ENCODE results near the gene USH2A. TPM values are rescaled to one million over a fixed set of nuclear protein-coding genes. Genes with fewer than 3 reads are reported as not detected.

USH2A gene
- total RNA-seq, 1 donor from 2014 or later: not detected

DNA sequence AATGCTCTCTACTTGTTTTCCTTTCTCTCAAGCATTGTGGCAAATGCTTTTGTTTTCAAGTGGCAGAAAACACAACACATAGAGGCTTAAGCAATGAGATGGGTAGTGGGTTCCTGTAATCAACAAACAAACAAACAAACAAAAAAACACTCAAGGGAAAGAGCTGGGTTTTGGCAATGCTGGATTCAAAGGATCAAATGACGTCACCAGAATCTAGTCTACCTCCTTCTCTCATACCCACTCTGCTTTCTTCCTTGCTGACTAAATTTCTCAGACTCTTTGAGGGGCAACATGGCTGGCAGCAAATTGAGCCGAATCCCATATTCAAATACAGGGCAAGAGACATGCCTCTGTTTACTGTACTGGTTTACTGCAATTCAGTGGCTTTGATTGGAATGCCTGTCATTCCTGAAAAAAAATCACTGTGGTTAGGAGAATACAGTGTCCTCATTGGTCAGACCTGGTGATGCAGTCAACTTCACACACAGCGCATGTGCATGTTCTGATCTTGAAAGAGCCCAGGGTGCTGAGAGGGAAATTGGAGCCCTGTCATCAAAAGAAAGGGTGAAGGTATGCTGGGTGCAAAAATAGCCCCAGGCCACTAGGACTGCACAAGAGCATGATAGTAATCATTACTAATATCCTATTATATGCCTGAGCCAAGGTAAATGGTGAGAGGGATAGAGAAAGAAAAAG lies 500.0 kb downstream of the USH2A start:
- H3K4me1 ChIP-seq: no peaks in the 10 kb centered on the region
- H3K27ac ChIP-seq: no peak overlapping the region
- no peak overlapping the region for H3K4me3 ChIP-seq
- H3K36me3 ChIP-seq: no peaks in the 10 kb centered on the region
- intact Hi-C loops (cut with DNase I): no loop called here
- TF ChIP-seq, protein P1, sequence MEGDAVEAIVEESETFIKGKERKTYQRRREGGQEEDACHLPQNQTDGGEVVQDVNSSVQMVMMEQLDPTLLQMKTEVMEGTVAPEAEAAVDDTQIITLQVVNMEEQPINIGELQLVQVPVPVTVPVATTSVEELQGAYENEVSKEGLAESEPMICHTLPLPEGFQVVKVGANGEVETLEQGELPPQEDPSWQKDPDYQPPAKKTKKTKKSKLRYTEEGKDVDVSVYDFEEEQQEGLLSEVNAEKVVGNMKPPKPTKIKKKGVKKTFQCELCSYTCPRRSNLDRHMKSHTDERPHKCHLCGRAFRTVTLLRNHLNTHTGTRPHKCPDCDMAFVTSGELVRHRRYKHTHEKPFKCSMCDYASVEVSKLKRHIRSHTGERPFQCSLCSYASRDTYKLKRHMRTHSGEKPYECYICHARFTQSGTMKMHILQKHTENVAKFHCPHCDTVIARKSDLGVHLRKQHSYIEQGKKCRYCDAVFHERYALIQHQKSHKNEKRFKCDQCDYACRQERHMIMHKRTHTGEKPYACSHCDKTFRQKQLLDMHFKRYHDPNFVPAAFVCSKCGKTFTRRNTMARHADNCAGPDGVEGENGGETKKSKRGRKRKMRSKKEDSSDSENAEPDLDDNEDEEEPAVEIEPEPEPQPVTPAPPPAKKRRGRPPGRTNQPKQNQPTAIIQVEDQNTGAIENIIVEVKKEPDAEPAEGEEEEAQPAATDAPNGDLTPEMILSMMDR (IDR thresholded peaks at IDR 0.05): no peak
- no peaks in the 10 kb centered on the region for H3K27me3 ChIP-seq
- no peaks in the 10 kb centered on the region for H3K9me3 ChIP-seq
- DNase-seq (ENCODE audit: low spot score in 2 of 2): no peak

GRCh38 chr1:215911406-215911968 lies 511.8 kb downstream of the USH2A start:
- TF ChIP-seq, protein P1 (IDR thresholded peaks at IDR 0.05): no peak
- DNase-seq (ENCODE audit: low spot score in 2 of 2): no peak
- no peaks in the 10 kb centered on the region for H3K9me3 ChIP-seq
- H3K36me3 ChIP-seq: no peaks in the 10 kb centered on the region
- intact Hi-C loops (cut with DNase I): no loop called here
- no peak overlapping the region for H3K27ac ChIP-seq
- H3K4me3 ChIP-seq: no peak overlapping the region
- no peaks in the 10 kb centered on the region for H3K27me3 ChIP-seq
- no peaks in the 10 kb centered on the region for H3K4me1 ChIP-seq

DNA sequence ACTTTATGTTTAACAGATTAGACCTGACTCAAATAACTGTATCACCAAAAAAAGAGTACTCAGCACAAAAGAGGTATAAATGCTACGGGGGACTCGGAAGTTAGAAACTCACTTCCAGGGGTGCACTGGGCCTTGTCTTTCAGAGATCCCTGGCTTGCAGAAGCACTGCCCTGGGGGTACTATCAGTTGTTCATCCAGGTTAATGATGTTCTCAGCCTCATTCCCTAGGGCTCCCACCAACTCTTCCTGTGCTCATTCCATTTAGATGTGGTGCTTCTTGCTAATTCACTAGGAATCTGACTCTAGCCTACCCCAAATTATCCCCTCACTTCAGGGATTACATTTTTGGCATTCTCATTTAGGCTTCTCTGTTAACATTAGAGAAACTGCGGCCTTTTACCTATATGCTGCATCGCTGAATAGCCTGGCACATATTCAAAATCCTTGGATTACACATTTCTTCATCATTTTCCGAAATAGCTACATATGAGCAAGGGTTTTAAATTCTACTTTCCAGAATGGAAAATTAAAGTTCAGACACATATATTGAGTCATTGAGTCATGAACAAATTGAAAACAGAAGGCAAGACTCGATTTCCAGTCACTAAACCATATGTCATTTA lies 517.6 kb downstream of the USH2A start:
- TF ChIP-seq, protein P1 (IDR thresholded peaks at IDR 0.05): no peak
- no peak for DNase-seq (ENCODE audit: low spot score in 2 of 2)
- Histone ChIP-seq H3K27me3 (no peaks in the 10 kb centered on the region), H3K36me3 (no peaks in the 10 kb centered on the region), H3K4me1 (no peaks in the 10 kb centered on the region), H3K4me3 (no peak overlapping the region), H3K27ac (no peak overlapping the region), H3K9me3 (no peaks in the 10 kb centered on the region)
- intact Hi-C loops (cut with DNase I): no loop called here

GRCh38 chr1:215900684-215901083 lies 522.6 kb downstream of the USH2A start:
- TF ChIP-seq, protein P1 (IDR thresholded peaks at IDR 0.05): no peak
- intact Hi-C loops (cut with DNase I): no loop called here
- DNase-seq (ENCODE audit: low spot score in 2 of 2): no peak

DNA sequence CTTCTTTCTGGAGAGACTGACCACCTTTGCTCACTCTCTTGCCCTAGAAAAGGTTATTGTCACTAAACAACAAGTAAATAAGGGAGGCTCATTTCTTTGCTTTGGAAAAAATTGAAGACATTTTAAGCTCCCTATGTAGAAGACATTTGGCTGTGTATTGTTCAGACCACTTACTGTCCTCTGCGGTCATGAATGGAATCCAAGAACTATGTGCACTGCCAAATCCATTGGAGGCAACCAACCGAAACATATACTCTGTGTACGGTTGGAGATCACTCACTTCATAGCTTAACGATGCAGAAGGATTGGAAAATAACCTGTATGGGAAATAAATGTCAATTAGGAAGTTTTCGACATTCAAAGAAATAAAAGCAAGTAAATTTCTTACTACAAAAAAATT lies 523.3 kb downstream of the USH2A start:
- no peak overlapping the region for H3K27ac ChIP-seq
- H3K27me3 ChIP-seq: no peaks in the 10 kb centered on the region
- TF ChIP-seq, protein P1 (IDR thresholded peaks at IDR 0.05): no peak
- no peaks in the 10 kb centered on the region for H3K4me1 ChIP-seq
- intact Hi-C loops (cut with DNase I): no loop called here
- no peak overlapping the region for H3K4me3 ChIP-seq
- DNase-seq (ENCODE audit: low spot score in 2 of 2): no peak
- no peaks in the 10 kb centered on the region for H3K36me3 ChIP-seq
- no peaks in the 10 kb centered on the region for H3K9me3 ChIP-seq

More at GRCh38 chr1:215900684-215901083, 522.6 kb downstream of the USH2A start:
- no peaks in the 10 kb centered on the region for H3K36me3 ChIP-seq
- H3K4me1 ChIP-seq: no peaks in the 10 kb centered on the region
- no peaks in the 10 kb centered on the region for H3K9me3 ChIP-seq
- no peak overlapping the region for H3K27ac ChIP-seq
- H3K27me3 ChIP-seq: no peaks in the 10 kb centered on the region
- H3K4me3 ChIP-seq: no peak overlapping the region

All from ascending aorta (tissue), 2 donors.